HG03097 (cell line): ENCODE data around the gene ORM2.
"Not testable (repeated sequence)": the region's sequence is repeated elsewhere in the genome, so short reads cannot be mapped to it uniquely, and the experiment has no call there.

Experiments
- ATAC-seq: cut with Tn5 transposase; IDR thresholded peaks from one replicate; pipeline ENCODE4 v1.9.1; 2021; ENCODE audit not compliant: unreplicated experiment, low FRiP score

ORM2 gene

DNA sequence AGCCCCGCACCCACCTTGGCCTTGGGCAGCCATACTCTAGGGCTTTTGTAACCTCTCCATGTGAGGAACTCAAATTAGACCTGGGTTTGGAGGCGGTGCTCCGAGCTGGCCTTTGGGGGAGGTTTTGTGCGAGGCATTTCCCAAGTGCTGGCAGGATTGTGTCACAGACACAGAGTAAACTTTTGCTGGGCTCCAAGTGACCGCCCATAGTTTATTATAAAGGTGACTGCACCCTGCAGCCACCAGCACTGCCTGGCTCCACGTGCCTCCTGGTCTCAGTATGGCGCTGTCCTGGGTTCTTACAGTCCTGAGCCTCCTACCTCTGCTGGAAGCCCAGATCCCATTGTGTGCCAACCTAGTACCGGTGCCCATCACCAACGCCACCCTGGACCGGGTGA, at the start of gene ORM2:
Gene ORM2 (plus strand): TSS at position 245 of the 398 bp plus-strand sequence. CDS start 36 bp downstream, at position 281.
- ATAC-seq: not testable (repeated sequence)

DNA sequence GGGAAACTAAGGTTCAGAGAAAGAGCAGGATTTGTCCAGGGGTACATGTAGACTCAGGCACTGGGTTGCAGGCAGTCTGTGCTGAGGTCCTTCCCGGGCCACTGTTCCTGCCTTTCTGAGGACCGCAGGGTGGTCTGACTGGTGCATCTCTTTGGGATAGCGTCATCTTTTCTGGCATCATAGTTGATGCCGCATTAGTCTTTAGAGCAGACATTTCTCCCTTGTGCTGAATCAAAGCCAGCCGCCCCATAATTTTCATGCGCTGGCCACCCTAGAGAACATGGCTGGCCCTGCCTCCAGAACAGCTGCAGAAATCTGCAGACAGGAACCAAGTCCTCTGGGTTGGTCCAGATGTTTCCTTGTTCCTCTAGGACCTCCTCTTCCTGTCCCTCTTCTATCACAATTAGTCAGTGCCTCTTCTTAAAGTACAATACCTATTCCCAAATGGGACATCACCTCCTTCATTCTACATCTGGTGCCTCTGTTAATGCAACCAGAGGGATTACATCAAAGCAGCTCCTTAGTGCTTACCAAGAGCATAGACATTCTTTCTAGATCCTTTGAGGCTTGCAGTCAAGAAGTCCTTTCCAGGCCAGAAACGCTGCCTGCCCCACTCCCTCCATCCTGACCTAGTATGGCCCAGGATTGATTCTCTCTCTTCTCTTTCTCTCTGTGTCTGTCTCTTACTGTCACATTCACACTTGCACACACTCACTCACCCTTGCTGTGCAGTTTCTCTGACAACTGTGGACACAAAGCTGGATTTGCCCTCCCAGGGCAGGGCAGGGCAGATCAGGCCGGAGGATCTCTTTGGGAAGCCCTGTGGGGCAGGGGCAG, 48.8 kb upstream of the ORM2 start:
- no peak for ATAC-seq

DNA sequence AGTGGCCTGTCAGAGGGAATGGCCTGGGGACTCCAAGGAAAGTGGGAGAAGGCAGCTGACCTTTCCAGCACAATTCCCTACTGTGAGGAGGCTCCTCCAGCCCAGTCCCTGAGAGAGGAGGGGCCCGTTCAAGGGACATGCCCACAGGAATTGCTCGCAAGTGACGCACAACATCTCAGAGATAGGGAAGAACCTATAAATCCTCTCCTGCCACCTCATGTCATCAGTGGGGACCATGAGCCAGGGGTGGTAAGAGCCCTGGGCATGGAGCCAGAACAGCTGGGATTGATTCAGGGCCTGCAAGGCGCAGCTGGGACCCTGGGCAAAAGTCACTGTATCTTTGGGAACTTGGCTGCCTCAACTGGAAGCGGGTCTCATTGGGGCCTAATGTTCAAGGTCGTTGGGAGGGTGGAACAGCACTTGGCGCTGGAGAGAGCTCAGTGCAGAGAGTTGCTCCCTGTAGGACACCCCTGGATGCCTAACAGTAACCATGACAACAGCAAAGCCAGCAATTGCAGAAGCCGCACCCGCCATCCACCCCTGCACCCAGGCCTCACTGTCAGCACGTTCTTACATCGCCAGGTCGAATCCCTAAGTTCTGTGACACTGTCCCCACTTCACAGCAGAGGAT, 48.1 kb upstream of the ORM2 start:
- no peak for ATAC-seq

DNA sequence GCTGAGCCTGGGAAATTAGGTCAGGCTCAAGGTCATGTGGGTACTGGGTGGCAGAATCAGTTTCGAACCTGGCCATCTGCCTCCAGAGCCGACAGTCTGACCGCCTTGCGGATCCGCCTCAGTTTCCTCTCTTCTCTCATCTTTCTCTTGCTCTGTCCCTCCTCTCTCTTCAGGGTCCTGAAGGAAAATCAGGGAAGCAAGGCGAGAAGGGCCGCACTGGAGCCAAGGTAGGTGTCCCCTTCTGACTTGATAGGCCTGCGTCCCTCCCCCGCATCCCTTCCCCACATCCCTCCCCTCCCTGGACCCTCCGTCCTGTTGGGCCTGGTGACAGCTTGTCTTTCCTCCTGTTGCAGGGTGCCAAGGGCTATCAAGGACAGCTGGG, 47.6 kb upstream of the ORM2 start:
- ATAC-seq: no peak

DNA sequence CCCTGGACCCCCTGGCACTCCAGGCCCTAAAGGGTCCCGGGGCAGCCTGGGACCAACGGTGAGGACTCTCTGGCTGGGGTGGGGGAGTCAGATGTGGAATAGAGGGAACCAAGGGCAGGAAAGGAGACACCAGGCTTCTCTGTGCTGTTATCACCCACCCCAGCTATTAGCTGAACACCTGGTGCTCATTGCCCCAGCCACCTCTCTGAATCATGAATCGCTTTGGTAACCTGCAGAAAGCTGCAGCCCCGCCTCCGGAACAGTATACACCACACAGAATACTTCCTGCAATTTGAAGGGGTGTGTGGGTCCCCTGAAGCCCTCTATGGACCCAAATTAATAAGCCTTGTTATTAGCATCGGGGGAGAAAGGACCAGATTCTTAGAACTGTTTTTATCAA, 47.2 kb upstream of the ORM2 start:
- no peak for ATAC-seq

DNA sequence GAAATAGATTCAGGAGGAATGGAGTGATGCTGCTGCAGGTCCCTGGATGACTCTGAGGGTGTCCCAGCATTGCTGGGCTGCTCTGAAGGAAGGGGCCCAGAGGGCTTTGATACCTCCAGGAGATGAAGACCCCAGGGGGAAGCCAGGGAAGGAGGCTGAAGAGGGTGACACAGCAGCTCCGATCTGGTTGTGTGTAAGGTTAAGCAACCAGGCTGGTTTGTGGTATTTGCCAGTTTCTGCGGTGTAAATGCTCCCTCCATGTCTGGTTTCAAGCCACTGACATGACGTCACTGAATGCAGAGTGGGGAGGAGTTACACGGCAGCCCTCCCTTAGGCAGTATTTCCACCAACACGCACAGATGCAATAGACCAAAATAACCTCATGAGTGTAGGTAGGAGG, 46.7 kb upstream of the ORM2 start:
- ATAC-seq: no peak

DNA sequence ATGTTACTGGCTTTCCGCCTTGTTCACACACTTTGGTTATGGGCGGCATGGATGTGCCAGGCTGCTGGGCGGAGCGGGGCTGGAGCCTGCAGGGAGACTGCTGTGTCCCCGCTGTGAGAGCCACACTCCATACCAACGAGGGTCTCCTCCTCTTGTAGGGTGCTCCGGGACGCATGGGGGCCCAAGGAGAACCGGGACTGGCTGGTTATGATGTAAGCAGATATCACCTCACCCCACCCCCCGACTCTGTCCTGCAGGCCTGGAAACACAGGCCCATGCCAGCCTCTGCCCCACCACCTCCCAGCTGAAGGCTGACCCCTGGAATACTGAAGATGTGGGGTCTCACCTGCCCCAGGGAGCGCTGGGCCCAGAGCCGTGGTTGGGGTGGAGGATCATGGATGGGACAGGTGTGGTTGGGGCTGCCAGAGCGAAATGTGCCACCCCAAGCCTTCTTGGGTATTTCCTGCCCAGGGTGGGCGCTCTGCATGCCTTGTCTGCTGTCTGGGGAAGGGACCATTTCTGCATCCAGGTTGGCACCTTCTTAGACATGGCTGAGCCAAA, 46.0 kb upstream of the ORM2 start:
- ATAC-seq: no peak

DNA sequence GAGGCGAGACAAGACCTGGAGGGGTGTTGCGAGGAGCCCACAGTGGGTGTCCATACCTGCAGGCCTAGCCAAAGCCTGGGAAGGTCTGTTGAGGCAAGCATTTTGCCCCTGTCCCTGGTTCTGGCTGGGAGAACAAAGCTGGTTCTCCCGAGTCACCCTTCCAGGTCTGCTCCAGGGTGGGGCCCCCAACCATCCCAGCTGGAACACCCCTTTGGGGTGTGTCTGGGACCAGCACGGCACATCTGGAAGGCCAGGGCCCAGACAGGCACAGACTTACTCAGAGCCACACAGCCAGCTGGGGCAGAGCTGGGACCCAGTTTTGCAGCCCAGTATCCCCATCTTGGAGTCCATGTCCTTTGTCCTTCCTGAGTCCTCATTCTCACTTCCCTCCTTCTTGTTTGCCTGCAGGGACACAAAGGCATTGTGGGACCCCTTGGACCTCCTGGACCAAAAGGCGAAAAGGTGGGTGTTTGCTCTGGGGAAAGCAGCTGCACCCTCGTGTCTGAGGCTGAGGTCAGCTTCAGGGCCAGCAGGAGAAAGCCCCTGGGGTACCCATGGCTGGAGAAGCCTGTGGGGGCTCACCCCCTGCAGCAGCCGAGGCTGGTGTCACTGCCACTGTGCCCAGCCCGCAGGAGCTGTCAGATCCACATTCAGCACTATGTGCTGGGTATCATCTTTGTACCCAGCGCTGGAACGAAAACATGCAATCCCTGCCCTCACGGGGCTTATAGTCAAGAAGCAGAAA, 45.2 kb upstream of the ORM2 start:
- ATAC-seq: no peak

DNA sequence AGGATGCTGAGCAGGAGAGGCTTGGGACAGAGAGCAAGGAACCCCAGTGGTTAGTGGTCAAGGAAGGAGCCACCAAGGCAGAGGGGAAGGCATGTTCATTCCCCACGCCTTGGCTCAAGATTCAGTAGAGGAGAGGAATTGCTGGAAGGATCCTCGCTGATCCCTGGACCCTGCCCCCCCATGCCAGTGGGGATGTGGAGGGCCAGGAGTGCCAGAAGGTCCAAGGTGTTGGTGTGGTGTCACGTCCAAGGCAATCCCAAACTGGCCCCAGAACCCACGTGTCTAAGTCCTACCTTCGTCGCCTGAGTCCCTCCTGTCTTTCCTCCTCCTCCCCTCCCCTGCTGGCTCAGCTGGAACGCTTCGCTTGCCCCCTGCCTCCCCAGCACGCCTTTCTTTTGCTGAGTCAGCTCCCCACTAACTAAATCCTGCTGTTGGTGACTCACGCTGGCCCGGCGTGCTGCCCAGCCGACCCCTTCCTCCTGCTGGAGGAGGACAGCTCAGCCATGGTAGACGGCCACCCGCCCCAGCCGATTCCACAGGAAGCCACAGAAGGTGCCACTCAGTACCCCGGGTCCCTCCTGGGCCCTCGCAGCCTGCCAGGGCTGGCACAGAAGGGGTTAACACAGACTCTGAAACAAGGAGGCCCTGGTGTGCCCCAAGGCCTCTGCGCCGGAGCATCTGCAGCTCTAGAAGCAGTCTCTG, 44.4 kb upstream of the ORM2 start:
- no peak for ATAC-seq

DNA sequence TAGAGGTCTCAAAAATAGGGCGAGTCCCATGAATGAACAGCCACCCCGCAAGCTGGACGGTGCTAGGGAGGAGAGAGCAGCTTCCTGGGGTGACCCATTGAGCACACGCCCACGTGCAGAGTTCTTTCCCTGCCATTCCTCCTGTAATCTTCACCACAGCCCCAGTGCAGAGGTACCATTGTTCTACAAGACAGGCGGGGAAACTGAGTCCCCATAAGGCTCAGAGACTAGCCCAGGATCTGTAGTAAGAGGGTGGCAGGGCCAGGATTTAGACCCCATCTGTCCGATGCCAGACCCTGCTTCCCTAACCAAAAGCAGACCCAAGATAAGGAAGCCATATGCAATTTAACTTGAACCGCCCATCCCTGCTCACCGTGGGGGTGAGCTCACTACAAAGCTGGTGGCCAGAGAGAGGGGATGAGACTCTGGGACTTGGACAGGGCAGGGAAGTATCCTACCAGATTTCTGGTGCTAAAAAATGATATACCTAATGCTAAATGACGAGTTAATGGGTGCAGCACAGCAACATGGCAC, 43.5 kb upstream of the ORM2 start:
- no peak for ATAC-seq

DNA sequence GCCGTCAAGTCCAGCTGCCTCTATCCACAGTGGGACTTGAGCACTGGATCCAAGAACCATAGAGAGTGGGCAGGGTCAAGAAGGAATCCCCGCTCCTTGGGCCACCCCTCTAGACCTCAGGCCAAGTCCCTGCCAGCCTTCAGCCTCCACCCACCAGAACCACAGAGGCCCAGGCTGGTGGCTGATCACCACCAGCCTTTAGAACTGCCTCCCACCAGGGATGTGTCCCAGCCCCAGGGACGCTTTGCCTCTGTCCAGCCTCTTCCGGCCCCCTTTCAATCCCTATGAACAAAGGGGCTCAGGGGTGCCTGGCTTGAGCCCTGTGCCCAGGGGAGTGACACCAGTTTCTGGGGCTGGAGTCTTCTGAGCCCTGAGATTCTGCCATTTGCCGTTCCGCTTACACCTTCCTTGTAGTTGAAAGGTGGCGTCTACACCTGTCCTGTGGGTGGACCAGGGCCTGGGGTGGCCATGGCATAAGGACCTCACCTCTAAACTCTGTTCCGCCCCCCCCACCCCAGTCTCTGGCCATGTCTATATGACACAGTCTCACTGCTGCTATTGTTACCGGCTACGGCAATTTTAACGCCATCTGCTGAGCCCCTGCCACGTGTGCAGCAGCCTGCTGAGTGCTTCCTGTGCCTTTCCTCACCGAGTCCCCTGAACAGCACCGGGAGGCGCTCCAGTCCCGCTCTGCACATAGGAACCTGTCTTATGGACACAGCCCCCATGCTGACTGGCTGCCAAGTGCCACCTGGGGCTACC, 42.5 kb upstream of the ORM2 start:
- no peak for ATAC-seq

DNA sequence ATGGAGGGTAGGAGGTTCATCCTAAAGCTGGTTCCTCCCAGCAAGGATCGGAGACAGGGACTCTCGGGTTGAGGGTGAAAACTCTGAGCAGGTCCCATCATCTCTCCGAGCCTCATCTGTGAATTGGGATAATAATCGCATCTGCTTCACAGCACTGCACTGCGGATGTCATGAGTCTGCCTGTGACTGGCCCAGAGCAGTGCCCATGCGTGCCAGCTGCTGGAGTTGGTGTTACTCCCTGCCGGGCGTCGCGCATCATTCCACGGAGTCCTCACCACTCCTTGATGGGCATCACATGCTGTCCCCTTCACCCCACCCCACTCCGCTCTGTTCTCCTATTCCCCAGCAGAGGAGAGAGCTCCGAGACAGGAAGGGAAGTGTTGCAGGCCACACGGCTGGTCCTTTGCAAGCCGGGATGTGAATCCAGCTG, 41.9 kb upstream of the ORM2 start:
- ATAC-seq: no peak

DNA sequence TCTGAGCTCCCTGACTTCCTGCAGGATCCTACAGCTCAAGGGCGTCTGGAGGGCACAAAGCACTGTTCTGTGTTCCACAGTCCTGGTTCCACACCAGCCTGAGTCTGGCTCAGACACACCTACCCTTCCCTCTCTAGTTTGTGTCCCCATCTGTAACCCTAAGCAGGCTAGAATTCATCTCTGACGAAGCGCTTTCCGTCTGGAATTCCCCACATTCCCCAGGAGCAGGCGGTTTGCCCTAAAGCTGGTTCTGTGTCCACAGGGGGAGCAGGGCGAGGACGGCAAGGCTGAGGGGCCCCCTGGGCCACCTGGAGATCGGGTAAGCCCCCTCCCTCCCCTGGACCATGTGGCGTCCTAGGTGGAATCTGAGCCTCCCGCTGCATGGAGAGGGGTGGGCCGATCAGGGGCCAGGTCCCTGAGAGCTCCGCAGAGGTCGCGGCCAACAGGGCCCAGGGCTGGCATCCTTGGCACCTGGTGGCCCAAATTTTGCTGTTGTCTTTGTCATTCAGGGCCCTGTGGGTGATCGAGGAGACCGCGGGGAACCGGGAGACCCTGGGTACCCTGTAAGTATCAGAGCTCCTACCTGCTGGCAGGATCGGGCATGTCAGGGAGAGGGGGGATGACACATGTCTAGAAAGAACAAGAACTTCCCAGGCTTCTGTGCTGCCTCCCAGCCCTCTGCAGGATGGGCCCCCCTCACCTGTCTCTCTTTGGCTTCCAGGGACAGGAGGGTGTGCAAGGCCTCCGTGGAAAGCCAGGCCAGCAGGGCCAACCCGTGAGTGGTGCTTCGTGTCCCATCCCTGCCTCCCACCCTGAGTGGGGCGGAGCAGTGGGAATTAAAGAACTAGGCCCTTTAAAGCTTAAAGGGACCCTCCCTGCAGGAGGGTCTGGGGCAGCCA, 41.2 kb upstream of the ORM2 start:
- ATAC-seq: no peak

DNA sequence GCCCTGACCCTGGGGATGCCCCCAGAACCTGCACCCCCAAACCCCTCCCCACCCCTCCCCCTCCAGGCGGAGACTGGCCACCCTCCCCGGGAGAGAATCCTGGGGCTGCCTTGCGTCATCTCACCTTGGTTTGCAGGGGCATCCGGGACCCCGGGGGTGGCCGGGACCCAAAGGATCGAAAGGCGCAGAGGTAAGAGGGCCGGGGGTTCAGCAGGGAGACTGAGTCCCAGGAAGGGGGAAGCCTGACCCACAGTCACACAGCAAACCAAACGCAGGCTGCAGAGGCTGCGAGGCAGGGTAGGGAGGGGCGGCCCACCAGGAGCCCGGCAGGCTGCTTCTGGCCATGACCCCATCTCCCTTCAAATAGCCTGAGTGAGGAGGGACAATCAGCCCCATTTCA, 40.6 kb upstream of the ORM2 start:
- no peak for ATAC-seq

DNA sequence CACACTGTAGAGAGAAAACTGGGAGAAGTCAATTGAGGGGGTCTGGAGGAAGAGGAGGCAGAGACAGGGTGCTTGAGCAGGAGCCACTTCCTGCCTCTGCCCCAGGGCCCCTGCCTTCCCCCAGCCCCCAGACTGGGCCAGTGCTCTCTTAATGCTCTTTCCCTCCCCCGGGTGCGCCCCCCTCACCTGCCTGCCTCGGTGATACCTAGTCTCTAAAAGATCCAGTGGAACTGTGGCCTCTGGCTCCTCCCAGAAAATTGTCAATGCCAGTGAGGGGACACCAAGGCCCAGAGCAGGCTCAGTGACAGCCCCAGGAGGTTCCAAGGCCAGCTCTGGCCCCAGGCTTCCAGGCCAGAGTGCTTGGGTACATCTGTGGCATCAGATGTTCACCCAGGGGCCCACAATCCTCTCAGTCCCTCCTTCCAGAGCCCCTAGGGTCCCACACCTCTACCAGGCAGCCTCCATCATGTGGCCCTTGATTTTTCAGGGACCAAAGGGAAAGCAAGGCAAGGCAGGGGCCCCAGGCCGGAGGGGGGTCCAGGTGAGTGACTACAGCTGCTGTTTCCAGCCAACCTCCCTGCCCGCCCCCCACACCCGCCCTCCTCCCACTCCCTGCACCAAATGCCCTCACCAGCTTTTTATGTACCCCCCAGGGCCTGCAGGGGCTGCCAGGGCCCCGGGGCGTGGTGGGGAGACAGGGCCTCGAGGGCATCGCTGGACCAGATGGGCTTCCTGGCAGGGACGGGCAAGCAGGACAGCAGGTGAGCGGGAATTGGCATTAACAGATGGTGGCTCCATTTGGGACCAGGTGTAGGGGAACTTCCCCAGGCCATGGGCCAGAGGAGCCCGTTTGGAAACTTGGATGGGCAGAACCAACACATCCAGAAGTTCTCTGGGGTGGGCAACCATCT, 39.8 kb upstream of the ORM2 start:
- ATAC-seq: no peak

DNA sequence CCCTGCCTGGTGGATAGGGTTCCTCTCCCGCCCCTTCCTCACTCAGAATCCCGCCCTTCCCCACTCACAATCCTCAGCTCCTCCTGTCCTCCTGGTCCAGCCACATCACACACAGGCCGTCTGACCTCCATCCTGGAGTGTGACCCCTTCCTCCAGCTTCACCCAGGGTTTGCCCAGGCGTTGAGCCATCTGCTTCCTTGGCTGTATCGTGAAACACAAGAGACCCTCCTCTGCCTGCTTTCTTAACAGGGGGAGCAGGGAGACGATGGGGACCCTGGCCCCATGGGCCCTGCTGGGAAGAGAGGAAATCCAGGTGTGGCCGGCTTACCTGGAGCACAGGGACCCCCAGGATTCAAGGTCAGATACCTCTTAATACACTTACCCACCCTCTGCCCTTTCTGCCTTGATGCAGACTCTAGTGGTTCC, 39.1 kb upstream of the ORM2 start:
- ATAC-seq: no peak

DNA sequence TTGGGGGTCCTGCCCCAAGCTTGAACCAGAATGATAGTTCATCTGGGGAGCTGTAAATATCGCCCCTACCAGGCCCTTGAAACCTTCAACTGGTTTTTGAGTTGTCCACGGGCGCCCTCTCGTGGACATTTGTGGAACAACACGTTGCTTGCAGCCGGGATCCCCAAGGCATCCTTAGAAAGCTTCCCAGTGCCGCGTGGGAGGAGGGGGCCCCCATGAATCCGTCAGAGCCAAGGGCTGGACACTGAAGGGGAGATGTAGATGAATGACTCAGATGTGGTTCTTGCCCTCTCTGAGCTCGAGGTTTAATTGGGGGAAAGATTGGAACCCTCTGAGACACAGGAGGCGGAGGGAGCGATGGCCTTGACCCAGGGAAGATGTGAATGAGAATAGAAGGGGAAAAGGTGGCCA, 38.6 kb upstream of the ORM2 start:
- ATAC-seq: no peak
